Measurements from ENCODE around the gene TRAPPC5. TPM values are rescaled to one million over a fixed set of nuclear protein-coding genes. Genes with fewer than 3 reads are reported as not detected.

Gene TRAPPC5
- total RNA-seq, 1 experiment from 2014 or later, result 317 TPM

DNA sequence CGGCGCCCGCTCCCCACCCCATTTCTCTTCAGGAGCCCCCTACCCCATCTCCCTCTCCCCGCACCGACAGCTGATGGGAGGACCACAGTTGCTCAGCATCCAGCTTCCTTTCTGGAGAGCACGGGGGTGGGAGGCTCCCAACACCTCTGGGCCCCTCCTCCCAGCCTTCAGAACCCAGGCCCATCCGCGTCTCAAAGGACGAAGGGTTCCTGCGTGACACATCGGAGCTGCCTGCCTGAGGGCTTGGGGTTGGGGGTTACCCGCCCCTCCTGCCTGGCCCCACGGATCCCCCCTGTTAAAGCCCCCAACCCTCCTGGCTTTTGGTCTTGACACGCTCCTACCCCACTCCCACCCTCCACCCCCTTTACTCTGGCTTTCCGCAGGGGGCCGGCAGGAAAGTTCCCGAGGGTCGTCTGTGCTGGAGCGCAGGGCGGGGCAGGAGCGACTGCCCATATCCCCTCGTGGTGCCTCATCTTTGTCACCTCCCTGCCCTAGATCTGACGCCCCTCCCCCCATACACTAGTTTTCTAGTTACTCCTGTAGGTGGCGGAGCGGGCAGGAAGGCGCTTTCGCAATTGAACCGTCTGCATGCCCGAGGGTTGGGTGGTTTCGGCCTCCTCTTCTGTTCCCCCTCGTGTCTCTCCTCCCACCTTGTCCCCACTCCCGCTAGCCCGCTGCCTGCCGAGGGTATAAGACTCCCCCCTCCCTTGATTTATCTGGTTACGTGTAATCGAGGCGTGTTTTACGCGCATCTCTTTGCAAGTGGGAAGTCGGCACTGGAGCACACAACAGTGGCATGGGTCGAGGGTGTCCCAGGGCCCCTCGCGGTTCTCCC lies 924 bp downstream of the TRAPPC5 start:
- Histone ChIP-seq H3F3A (ENCODE audit: low read length, unreplicated experiment) (no peaks in the 10 kb centered on the region), H3K9ac (ENCODE audit: low read length) (peak overlapping the region; percentile 98), H3K9me2 (replicated peaks; ENCODE audit: low read length) (no peaks in the 10 kb centered on the region), H3K4me2 (ENCODE audit: low read length) (peak overlapping the region; percentile 98), H3K36me3 (ENCODE audit: low read depth, low read length) (0 out of 2 replicates have a peak, but pooled peaks cover 10% of the 10 kb centered on the region), H4K20me1 (ENCODE audit: low read length) (no peaks in the 10 kb centered on the region), H3K79me2 (ENCODE audit: low read length) (peaks cover 20% of the 10 kb centered on the region), H3K9me3 (ENCODE audit: low read length) (no peaks in the 10 kb centered on the region), H3K27me3 (ENCODE audit: low read length) (no peaks in the 10 kb centered on the region), H3K4me3 (ENCODE audit: low read length) (peak overlapping the region; percentile 97), H3K4me1 (ENCODE audit: insufficient read depth, low read length) (peaks cover 24% of the 10 kb centered on the region; the same call in 1 of the 2 replicates), H2AFZ (ENCODE audit: low read length) (peak overlapping the region; percentile 88), H3K27ac (ENCODE audit: low read length) (no peak overlapping the region)
- intact Hi-C loops (cut with micrococcal nuclease), result no loop called here
- CTCF ChIA-PET, result interaction anchor here (0.5 to 2.2 kb wide), 22 partner anchors 12 to 371 kb away, joined by 3 to 48 read pairs (median 4); partner anchors contain the start of genes CCL25, PET100, RETN and XAB2
- ATAC-seq, result peak; percentile 21; the same call in 1 of the 2 replicates
- no peak for TF ChIP-seq EZH2phosphoT487 (IDR thresholded peaks at IDR 0.05; ENCODE audit: borderline replicate concordance, low read length)
- TF ChIP-seq, protein P1, sequence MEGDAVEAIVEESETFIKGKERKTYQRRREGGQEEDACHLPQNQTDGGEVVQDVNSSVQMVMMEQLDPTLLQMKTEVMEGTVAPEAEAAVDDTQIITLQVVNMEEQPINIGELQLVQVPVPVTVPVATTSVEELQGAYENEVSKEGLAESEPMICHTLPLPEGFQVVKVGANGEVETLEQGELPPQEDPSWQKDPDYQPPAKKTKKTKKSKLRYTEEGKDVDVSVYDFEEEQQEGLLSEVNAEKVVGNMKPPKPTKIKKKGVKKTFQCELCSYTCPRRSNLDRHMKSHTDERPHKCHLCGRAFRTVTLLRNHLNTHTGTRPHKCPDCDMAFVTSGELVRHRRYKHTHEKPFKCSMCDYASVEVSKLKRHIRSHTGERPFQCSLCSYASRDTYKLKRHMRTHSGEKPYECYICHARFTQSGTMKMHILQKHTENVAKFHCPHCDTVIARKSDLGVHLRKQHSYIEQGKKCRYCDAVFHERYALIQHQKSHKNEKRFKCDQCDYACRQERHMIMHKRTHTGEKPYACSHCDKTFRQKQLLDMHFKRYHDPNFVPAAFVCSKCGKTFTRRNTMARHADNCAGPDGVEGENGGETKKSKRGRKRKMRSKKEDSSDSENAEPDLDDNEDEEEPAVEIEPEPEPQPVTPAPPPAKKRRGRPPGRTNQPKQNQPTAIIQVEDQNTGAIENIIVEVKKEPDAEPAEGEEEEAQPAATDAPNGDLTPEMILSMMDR (conservative IDR thresholded peaks at IDR 0.05; ENCODE audit: low read depth, low read length), result peak; percentile 67
- DNase-seq, result peak; percentile 75
- no TSS peak for BruUV-seq (replicated peaks)
- POLR2A ChIA-PET (ENCODE audit: unreplicated experiment), result interaction anchor here (0.6 kb wide), 2 partner anchors 121 to 225 kb away, joined by 11 to 15 read pairs; no protein-coding TSS in a partner anchor

DNA sequence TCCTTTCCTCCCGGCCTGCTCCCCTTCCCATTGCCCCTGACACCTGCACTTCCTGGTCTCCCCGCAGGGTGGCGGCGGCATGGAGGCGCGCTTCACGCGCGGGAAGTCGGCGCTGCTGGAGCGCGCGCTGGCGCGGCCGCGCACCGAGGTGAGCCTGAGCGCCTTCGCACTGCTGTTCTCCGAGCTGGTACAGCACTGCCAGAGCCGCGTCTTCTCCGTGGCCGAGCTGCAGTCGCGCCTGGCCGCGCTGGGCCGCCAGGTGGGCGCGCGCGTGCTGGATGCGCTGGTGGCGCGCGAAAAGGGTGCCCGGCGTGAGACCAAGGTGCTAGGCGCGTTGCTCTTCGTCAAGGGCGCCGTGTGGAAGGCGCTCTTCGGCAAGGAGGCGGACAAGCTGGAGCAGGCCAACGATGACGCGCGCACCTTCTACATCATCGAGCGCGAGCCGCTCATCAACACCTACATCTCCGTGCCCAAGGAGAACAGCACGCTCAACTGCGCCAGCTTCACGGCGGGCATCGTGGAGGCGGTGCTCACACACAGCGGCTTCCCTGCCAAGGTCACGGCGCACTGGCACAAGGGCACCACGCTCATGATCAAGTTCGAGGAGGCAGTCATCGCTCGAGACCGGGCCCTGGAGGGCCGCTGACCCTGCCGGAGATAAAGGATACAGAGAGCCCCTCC lies 1.7 kb downstream of the TRAPPC5 start:
- peak overlapping the region; percentile 98 for H3K4me2 ChIP-seq (ENCODE audit: low read length)
- H3K27me3 ChIP-seq (ENCODE audit: low read length), result no peaks in the 10 kb centered on the region
- no peak for ATAC-seq
- peak overlapping the region; percentile 97; the same call in 1 of the 2 replicates for H3K4me3 ChIP-seq (ENCODE audit: low read length)
- H3K27ac ChIP-seq (ENCODE audit: low read length), result no peak overlapping the region
- no peak overlapping the region for H2AFZ ChIP-seq (ENCODE audit: low read length)
- H3K9me3 ChIP-seq (ENCODE audit: low read length), result no peaks in the 10 kb centered on the region
- ChIA-PET POLR2A (ENCODE audit: unreplicated experiment) (no interaction called here), CTCF (no interaction called here)
- no peaks in the 10 kb centered on the region for H3F3A ChIP-seq (ENCODE audit: low read length, unreplicated experiment)
- peaks cover 22% of the 10 kb centered on the region; the same call in 1 of the 2 replicates for H3K4me1 ChIP-seq (ENCODE audit: insufficient read depth, low read length)
- peaks cover 20% of the 10 kb centered on the region for H3K79me2 ChIP-seq (ENCODE audit: low read length)
- intact Hi-C loops (cut with micrococcal nuclease), result no loop called here
- TF ChIP-seq EZH2phosphoT487 (IDR thresholded peaks at IDR 0.05; ENCODE audit: borderline replicate concordance, low read length), result no peak
- TF ChIP-seq EZH2 (IDR thresholded peaks at IDR 0.05; ENCODE audit: low read length, unreplicated experiment), result no peak
- TF ChIP-seq, protein P1 (conservative IDR thresholded peaks at IDR 0.05; ENCODE audit: low read depth, low read length), result no peak
- H3K9ac ChIP-seq (ENCODE audit: low read length), result no peak overlapping the region
- H4K20me1 ChIP-seq (ENCODE audit: low read length), result no peaks in the 10 kb centered on the region
- no peak for DNase-seq
- TSS peak; percentile 44 for BruUV-seq (replicated peaks)
- H3K36me3 ChIP-seq (ENCODE audit: low read depth, low read length), result 0 out of 2 replicates have a peak, but pooled peaks cover 10% of the 10 kb centered on the region
- H3K9me2 ChIP-seq (replicated peaks; ENCODE audit: low read length), result no peaks in the 10 kb centered on the region
